ENCODE data around the gene APEX2.
A peak's percentile ranks its signal among the peaks of the same experiment; 100 is the strongest.
"Not testable (repeated sequence)": the region's sequence is repeated elsewhere in the genome, so short reads cannot be mapped to it uniquely, and the experiment has no call there.

Gene APEX2, protein sequence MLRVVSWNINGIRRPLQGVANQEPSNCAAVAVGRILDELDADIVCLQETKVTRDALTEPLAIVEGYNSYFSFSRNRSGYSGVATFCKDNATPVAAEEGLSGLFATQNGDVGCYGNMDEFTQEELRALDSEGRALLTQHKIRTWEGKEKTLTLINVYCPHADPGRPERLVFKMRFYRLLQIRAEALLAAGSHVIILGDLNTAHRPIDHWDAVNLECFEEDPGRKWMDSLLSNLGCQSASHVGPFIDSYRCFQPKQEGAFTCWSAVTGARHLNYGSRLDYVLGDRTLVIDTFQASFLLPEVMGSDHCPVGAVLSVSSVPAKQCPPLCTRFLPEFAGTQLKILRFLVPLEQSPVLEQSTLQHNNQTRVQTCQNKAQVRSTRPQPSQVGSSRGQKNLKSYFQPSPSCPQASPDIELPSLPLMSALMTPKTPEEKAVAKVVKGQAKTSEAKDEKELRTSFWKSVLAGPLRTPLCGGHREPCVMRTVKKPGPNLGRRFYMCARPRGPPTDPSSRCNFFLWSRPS

DNA sequence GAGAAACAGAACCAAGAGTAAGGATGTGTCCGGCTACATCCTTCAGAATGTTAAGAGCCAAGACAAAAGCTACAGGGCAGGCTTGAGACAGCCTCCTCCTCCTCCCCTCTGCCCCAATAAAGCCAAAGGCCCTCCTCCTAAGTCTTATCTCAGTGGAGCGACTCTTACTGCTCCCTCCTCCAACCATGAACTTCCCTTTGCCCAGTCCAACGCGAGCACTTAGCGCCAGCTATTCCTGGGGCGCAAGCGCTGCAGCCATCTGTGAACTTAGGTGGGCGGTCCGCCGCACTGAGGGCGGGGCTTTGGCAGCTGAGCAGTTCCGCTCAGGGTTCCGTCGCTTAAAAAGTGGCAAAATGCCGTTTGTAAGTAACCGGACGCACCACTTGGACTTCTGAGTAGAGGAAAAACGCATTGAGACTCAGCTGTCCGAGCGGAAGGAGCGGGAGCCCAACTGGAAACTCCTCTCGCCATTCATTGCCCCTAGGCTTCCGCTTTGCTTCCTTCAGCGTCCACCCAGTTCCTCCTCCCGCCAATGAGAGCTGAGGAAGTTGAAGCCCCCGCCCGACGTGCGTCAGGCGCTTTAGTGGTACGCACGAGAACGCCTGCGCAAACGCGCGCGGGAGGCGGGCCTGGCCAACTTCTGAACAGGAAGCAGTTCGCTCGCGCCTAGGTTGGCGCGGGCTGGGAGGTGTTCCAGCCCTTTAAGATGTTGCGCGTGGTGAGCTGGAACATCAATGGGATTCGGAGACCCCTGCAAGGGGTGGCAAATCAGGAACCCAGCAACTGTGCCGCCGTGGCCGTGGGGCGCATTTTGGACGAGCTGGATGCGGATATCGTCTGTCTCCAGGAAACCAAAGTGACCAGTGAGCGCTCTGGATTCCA is at the start of gene APEX2:
Gene APEX2 (plus strand): TSS at position 647 of the 882 bp plus-strand sequence. CDS start 60 bp downstream, at position 707.
- DNase-seq (ENCODE audit: low spot score), result peak; percentile 93

DNA sequence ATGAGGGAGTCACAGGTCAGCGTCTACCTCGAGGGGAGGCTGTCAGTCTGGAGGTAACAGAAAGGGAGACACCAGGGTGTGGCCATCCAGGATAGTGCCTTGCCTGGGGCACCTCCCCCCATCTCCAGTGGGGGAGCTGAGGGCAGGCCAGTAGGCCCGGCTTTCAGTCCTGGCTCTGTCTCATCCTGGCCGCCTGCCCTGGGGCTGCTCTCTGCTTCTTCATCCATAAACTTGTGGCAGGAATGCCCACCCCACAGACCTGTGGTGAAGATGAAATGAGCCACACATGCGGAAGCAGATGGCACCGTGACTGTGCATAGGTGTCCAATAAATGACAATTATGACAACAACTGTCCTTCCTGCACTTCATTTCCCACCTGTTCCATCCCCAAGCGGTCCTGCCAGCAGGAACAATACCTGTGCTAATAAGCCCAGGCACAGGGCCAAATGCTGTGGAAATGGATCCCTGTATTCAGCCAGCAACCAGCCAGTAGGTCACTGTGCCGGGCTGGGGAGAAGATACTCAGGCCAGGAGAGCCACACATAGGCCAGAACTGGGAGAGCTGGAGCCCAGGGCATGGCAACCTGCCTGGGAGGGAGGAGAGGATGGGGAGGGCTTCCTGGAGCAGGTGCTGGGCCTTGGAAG is 49.3 kb upstream of the APEX2 start:
- no peak for DNase-seq (ENCODE audit: low spot score)

DNA sequence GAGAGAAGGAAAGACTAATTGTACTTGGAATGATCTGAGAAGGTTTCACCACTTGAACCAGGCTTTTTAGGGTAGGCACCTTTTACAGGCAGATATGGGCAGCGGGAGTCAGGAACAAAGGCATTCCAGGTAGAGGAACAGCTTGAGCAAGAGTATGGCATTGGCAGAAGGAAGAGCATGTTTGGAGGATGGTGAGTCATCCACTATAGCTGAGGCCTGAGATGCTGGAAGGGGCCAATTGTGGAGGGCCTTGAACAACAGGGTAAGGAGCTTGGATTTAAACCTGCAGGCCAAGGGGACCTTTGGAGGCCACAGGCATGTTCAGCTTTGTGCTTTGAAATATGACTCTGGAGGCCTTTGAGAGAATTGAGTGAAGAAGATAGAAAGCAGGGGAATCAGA is 38.4 kb upstream of the APEX2 start:
- DNase-seq (ENCODE audit: low spot score), result no peak

DNA sequence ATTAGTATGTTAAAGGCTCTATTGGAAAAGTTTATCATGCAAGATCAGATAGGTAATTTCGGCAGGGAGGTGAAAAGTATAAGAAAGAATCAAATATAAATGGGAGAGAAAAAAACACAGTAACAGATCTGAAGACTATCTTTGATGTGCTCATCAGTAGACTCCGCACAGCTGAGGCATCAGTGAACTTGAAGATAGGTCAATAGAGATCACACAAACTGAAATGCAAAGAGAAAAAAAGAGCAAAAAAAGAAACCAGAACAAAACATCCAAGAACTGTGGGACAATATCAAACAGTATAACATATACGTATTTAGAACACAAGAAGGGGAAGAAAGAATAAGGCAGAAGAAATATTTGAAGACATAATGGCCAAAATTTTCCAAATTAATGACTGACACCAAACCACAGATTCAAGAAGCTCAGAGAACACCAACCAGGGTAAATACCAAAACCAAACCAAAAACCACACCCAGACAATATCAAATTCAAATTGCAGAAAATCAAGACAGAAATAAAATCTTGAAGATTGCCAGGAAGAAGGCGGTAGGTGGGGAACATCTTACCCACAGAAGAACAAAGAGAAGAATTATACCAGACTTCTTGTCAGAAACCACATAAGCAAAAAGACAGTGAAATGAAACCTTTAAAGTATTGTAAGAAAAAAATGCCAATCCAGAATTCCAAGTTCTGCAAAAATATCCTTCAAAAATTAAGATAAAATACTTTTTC is 35.2 kb upstream of the APEX2 start:
- DNase-seq (ENCODE audit: low spot score), result no peak

DNA sequence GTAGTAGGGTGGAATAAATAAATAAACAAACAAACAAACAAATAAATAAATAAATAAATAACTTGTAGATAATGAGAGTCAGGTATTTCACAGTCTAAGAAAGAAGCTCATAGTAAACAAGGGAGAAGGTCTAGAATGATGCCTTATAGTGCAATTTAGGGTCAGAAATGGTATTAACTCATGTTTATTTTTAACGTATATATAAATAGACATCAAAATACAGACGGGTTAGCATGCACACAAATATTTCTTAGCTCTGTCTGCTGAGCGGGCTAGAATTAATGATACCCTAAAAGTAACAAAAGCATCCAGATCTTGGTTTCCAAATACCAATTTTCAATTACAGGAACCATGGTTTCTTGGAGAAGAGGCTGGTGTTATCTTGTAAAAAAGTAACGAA is 22.8 kb upstream of the APEX2 start:
- DNase-seq (ENCODE audit: low spot score), result no peak

DNA sequence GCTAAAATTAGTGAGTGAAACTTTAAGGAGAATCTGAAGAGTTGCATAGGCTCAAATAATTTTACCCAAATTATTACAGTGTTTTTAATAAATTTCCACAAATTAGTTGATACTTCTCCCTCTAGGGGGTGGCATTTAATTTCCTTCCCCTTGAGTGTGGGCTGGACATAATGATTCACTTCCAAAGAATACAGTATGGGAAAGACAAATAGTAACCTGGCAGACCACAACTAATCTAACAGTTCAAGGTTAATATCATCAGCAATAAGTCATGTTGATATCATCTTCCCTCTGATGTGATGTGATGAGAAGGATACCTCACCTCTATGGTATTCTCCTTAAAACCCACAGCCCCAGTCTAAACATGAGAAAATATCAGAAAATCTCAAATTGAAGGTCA is 21.7 kb upstream of the APEX2 start:
- no peak for DNase-seq (ENCODE audit: low spot score)

DNA sequence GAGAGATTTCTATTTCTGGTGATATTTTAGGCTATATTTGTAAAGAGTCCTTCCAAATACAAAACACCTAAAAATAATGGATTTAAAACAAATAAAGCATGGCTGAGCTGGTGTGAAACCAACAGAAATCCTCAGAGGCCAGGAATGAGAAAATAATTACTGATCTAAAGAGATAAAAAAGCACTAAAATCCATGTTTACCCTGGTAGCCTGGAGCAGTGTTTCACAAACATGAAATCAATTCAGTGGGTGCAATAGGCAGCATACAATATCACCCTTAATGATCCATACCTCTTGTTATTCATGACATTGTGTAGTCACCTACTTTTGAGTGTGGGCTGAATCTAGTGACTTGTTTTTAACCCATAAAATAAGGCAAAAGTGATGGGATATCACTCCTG is 20.7 kb upstream of the APEX2 start:
- no peak for DNase-seq (ENCODE audit: low spot score)

DNA sequence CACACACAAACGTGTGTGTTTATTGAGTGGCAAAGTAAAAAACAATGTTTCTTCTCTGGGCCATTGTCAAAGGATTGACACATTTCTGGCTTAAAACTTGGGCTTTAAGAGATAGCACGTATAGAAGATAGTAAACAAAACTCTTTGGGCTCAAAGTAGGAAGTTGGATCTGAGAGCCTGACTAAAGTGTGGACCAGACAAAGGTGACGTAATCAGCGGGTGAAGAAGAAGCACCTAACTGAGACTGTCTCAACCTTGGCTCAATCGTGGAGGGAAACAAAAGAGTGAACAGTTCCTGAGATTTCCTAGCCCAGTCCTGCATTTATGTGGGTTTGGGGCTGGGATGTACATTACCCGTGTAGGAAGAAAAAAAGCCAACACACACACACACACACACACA is 19.8 kb upstream of the APEX2 start:
- no peak for DNase-seq (ENCODE audit: low spot score)

DNA sequence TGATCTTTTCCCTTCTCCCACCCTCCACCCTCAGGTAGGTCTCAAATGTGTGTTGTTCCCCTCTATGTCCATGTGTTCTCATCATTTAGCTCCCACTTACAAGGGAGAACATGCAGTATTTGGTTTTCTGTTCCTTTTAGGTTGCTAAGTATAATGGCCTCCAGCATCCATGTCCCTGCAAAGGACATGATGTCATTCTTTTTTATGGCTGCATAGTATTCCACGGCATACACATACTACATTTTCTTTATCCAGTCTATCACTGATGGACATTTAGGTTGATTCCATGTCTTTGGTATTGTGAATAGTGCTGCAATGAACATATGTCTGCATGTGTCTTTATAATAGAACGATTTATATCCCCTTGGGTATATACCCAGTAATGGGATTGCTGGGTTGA is 16.9 kb upstream of the APEX2 start:
- DNase-seq (ENCODE audit: low spot score), result not testable (repeated sequence)

DNA sequence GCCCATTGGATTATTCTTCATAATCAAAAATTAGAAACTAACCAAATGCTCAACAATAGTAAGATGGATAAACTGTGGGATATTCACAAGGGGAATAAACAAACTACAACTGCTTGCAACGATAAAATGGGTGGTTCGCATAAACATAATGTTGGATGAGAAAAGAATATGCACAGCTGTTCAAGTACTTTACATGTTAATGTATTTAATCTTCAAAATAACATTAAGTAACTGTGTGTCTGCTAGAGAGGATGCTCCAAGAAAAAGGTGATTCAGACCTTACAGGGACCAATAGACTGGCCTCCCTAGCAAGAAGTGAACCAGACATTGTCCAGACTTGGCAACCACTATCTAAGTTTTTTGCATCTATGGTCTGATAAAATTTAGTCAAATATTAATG is 8.5 kb upstream of the APEX2 start:
- no peak for DNase-seq (ENCODE audit: low spot score)

DNA sequence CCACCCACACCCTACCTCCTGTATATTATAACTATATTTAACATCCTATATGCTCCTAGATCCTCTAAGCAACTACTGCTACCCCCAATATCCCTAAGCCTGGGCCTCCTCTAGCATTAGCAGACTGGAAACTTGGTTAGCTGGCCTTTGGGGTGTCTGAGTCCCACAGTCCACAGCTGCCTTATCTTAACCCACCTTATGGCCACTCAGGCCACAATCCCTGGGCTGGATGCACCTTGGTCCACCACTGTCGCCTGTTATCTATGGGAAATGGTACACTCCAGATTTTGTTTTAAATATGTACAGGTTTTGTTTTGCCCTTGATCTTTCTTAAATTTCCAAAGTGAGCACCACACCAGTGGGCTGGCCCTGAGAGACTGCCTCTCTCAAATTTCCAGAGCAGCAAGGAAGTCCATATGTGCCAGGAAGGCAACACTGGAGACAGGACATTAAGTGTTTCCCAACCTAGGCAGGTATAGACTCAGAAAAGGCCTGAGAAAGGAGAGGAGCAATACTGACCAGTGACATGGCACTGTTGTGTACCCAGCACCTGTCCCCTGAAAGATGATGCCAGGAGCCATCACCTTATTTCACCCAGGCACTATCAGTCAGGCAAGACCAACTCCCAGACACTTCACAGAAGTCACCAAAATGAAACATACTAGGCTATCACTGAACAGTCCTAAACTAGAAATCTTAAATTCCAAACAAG is 7.1 kb upstream of the APEX2 start:
- DNase-seq (ENCODE audit: low spot score), result no peak

DNA sequence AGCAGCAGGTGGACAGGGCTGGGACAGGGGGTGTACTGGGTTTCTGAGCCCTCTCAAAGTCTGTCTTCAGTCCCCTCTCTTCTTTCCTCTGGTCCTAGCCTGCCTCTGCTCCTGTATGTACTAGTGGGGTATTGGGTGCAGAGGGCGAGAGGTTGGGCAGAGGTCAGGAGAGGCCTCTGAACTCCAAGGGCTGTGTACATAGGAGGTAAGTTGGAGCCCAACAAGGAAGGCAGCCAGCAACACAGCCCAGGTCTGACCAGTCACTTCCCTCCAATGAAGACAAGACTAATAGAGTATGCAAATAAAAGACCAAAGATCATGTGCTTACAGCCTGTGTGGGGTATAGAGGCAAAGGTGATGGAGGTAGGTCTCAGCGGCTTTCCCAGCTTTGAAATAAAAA is 6.1 kb upstream of the APEX2 start, which contains the start of gene PFKFB1:
Gene PFKFB1 (minus strand): TSS at position 90 of the 400 bp plus-strand sequence. CDS start 181 bp downstream, outside the sequence.
- DNase-seq (ENCODE audit: low spot score), result no peak

DNA sequence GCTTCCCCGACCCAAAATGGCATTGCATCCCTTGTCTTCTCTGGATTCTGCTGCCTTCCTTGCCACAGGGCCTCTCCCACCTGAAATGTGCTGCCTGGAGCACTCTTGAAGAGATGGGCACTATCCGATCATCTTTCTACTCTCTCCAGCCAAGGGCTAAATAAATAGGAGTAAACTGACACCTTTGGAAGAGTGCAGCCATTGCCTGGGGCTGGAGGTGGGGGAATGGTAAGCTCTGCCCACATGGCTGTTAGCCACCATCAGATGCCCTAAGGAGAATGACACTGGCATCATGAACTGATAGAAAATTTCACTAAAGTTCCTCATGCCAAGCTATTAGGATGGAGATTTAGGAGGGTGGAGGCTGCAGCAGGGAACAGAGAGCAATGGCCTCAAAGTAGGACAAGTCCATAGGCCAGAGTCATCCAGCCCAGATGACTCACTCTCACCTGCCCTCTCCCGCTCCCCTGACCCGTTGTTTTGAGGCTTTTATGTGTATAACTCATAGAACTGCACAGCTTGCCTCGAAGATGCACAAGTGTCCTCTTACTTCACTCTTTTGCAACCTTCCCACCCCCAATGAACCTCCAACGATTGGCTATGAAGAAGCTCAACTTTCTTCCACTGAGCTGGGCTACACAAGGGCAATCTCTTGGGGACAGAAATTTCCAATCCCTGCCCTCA is 5.4 kb upstream of the APEX2 start:
- no peak for DNase-seq (ENCODE audit: low spot score)

DNA sequence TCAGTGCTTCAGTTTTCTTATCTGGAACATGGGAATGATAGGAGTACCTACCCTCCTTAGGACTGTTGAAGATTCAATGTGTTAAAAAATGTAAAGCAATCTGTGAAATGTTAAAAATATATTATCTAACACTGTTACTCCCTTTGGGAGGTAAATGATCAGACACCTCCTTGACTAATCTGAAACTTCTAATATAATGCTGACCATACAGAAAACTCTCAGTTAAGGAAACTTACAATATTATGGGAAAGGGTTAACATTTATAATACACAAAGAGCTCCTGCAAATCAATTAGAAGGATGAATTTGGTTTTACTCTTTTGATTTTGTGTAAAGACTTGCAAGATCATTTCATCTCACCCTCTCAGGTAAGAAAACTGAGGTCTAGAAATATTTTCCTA is 4.5 kb upstream of the APEX2 start:
- no peak for DNase-seq (ENCODE audit: low spot score)

DNA sequence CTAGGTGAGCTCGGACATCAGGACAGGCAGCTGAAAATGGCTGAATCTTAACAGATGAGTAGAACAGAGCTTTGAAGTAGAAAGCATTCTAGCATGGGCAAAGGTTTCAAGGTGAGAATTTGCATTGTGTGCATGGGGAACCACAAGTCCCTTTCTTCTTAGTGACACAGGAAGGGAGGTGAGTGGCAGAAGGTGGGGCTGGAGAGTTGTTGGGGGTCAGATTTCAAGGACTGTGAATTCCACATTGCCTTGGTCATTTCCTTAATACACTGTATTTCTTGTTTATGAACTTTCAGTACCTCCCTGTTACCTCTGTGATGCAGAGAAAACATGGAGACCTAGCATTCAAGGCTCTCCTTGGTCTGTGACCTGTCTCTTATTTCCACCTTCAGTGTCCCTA is 4.1 kb downstream of the APEX2 start:
- no peak for DNase-seq (ENCODE audit: low spot score)

DNA sequence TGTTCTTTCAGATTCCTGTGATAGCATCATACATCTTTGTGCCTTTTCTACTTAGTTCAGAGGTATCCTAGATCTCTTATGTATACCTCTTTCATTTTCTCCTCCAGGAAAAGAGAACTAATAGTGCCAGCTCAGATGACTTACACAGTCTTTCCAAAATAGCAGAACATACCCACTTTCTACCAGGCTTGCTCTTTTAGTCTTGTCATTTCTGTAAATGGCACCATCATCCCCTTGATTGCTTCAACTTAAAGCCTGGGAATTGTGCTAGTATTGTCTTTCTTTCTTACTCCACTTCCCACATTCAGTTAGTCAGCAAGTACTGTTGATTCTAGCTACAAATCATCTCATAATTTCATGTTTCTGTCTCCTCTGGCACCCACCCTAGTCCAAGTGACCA is 5.1 kb downstream of the APEX2 start:
- DNase-seq (ENCODE audit: low spot score), result no peak

DNA sequence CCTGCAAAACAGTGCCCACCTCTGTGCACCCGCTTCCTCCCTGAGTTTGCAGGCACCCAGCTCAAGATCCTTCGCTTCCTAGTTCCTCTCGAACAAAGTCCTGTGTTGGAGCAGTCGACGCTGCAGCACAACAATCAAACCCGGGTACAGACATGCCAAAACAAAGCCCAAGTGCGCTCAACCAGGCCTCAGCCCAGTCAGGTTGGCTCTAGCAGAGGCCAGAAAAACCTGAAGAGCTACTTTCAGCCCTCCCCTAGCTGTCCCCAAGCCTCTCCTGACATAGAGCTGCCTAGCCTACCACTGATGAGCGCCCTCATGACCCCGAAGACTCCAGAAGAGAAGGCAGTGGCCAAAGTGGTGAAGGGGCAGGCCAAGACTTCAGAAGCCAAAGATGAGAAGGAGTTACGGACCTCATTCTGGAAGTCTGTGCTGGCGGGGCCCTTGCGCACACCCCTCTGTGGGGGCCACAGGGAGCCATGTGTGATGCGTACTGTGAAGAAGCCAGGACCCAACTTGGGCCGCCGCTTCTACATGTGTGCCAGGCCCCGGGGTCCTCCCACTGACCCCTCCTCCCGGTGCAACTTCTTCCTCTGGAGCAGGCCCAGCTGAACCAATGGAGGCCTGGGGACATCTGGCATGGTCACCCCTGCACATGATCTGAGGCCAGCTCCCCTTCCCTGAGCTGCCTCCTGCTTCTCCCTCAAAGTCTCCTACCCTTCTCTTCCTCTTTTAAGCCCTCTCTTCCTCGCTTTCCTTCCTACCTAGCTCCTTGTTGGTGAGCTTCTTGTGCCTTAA is 6.9 kb downstream of the APEX2 start:
- DNase-seq (ENCODE audit: low spot score), result no peak

DNA sequence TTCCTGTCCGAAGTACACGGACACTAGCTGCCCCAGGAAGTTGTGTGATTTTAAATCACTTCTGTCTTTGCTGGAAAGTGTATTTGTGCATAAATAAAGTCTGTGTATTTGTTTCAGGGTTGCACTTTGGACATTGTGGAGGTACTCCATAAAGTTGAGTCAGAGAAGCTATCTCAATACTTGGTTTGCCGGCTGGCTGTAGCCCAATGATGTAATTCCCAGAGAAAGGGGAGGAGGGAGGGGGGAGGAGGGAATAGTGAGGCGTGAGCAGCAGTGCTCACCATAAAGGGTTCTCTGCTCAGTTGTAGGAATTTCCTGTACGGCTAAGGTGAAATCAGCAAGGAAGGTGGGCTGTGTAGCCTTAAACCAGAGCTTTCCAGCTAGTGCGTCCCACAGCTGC is 7.5 kb downstream of the APEX2 start:
- no peak for DNase-seq (ENCODE audit: low spot score)

DNA sequence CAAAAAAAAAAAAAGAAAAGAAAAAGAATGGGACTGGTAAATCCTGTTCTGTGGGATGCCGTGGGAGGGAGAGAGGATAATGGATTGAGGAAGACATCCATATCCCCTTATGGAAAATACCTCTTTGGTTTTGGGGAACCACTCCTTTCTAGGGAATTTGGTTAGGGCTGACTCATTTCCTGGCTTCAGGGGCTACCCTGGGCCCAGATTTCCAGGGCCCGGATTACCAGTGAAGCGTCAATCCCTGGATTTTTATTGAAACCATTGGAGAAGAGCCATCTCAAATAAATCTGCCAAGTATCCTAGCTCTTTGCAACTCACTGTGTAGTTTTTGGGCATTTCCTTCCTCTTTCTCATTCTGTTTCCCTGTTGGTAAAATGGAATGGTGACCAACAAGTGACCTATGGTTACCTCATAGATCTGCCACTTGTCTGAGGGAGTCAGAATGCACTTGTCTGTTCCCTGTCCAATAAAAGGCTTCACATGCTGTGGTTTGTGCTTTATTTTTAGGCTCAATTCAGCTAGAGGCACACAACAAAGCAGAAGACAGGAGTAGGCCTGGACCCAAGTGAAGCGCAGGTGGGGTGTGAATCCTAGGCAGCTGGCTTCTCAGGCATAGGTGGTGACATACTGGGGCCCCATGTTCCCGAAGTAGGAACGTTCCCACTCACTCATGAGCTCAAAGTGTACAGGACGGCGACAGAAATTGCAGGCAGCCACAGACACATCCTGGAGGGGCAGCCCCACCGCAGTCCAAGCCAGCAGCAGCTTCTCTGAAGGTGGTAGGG is 8.6 kb downstream of the APEX2 start:
- no peak for DNase-seq (ENCODE audit: low spot score)
